Psoas muscle (tissue), 8 donors: Measurements from ENCODE around the gene CRB1. TPM values are rescaled to one million over a fixed set of nuclear protein-coding genes. Genes with fewer than 3 reads are reported as not detected.

Experiments used
- ATAC-seq, 4 donors: fragments of 200-7000 bp; cut with Tn5 transposase; one replicate each; pipeline ENCODE4 v1.9.1; 2020; ENCODE audit warnings: moderate library complexity in 3 of 4, mild to moderate bottlenecking in 2 of 4
- DNase-seq, 2 donors: peaks; one replicate each; pipeline ENCODE4 v3.0.0-alpha.2; 2020
- H3K27ac ChIP-seq: fragments of 200-600 bp; one replicate; pipeline ENCODE4 v1.8.0; 2022
- H3K27me3 ChIP-seq, 3 donors: fragments of 200-600 bp in 1 of 3; one replicate each; pipeline versions ENCODE4 v1.6.1 to v1.8.0; 2013 to 2022; ENCODE audit warnings: low read length in 2 of 3, mild to moderate bottlenecking in 2 of 3, moderate library complexity in 1 of 3; ENCODE audit not compliant: insufficient read depth in 3 of 3
- H3K36me3 ChIP-seq, 2 donors: fragments of 200-600 bp in 1 of 2; one replicate each; pipeline versions ENCODE4 v1.6.1 to v1.8.0; 2013 to 2022; ENCODE audit warnings: low read depth in 1 of 2, mild to moderate bottlenecking in 1 of 2, moderate library complexity in 1 of 2; ENCODE audit not compliant: insufficient read depth in 1 of 2
- H3K4me1 ChIP-seq: fragments of 200-600 bp; one replicate; pipeline ENCODE4 v1.8.0; 2022
- H3K4me3 ChIP-seq: fragments of 200-600 bp; one replicate; pipeline ENCODE4 v1.8.0; 2022; ENCODE audit warnings: mild to moderate bottlenecking
- H3K9me3 ChIP-seq: fragments of 200-600 bp; one replicate; pipeline ENCODE4 v1.8.0; 2022
- WGBS, 3 donors: extraction: QIAGEN DNeasy Blood & Tissue Kit; methylation state at CpG; one replicate each; pipeline versions ENCODE4 v1.1.6 to v1.1.7; 2013; 5-methylcytosine and 5-hydroxymethylcytosine counted together
- intact Hi-C, 2 donors: fragments of 100-400 bp; cut with DNase I; formaldehyde crosslinking; loops; one replicate each; pipeline versions ENCODE4 v1.11.0 to v1.14.2; 2022
- polyA plus RNA-seq, 3 donors: library from polyadenylated mRNA; stranded (reverse); fragments of 200-250 nt; gene quantifications; one replicate each; pipeline ENCODE4 v1.2.3, GENCODE V29; 2013
- total RNA-seq, 4 donors: library from RNA; stranded (reverse); fragmentation: NEBNext Ultra II Directional in 2 of 4; extraction: Animal tissue kit (Norgen Biotek cat#: 25700) in 2 of 4; gene quantifications; one replicate each; pipeline versions ENCODE4 v1.2.1 to v1.2.4, GENCODE V29; 2021 to 2023
- TF ChIP-seq, protein P1 (sequence below): fragments of 200-600 bp; IDR thresholded peaks from one replicate; pipeline ENCODE4 v1.8.0; 2022; ENCODE audit warnings: antibody characterized with exemption
- donor health status: healthy with polysubstance abuse.
- donor health status: DM: no; HTN: no; CAD: no; lungs with moderate emphysema.
- donor health status: Bipolar disorder and iron deficiency.
- donor health status: healthy.
- donor health status: DM: yes; HTN: yes; CAD: no.
- donor health status: DM: no; HTN: no; CAD: no.
- donor health status: DM: no; HTN: no; CAD: no.
- donor health status: DM: yes; HTN: yes; CAD: no.

The CRB1 gene
- total and polyA plus RNA-seq, 7 donors: 0.06 to 1.3 (median 0.77) TPM

GRCh38 chr1:197469620-197470210 lies 201.7 kb downstream of the CRB1 start:
- no peaks in the 10 kb centered on the region for H3K9me3 ChIP-seq
- no peak overlapping the region for H3K27ac ChIP-seq
- DNase-seq (no peak), ATAC-seq (no peak)
- TF ChIP-seq, protein P1, sequence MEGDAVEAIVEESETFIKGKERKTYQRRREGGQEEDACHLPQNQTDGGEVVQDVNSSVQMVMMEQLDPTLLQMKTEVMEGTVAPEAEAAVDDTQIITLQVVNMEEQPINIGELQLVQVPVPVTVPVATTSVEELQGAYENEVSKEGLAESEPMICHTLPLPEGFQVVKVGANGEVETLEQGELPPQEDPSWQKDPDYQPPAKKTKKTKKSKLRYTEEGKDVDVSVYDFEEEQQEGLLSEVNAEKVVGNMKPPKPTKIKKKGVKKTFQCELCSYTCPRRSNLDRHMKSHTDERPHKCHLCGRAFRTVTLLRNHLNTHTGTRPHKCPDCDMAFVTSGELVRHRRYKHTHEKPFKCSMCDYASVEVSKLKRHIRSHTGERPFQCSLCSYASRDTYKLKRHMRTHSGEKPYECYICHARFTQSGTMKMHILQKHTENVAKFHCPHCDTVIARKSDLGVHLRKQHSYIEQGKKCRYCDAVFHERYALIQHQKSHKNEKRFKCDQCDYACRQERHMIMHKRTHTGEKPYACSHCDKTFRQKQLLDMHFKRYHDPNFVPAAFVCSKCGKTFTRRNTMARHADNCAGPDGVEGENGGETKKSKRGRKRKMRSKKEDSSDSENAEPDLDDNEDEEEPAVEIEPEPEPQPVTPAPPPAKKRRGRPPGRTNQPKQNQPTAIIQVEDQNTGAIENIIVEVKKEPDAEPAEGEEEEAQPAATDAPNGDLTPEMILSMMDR: no peak
- H3K27me3 ChIP-seq: no peaks in the 10 kb centered on the region
- intact Hi-C loops: no loop called here
- no peaks in the 10 kb centered on the region for H3K36me3 ChIP-seq
- WGBS, 3 donors: 60 to 64% (median 63%) methylated on average over 7 of the region's 7 CpGs
- H3K4me3 ChIP-seq: no peak overlapping the region
- no peaks in the 10 kb centered on the region for H3K4me1 ChIP-seq

DNA sequence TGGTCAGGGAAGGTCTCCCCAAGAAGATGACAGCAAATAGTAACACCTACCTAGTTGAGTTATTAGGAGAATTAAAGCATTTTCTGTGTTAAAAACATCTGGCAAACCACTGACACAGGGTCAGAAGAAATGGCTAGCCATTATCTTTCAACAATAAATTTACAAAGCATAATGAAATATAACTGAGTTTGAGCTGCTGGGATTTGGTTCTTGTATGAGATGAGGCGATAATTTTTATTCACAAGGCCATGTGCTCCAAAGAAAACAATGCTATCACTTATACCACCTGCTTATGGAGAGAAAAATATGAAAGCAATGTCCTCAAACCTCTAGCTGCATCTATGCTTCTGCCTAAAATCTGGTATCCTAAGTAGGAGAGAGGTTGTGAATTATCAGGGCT lies 202.3 kb downstream of the CRB1 start:
- ATAC-seq: no peak
- intact Hi-C loops: no loop called here

DNA sequence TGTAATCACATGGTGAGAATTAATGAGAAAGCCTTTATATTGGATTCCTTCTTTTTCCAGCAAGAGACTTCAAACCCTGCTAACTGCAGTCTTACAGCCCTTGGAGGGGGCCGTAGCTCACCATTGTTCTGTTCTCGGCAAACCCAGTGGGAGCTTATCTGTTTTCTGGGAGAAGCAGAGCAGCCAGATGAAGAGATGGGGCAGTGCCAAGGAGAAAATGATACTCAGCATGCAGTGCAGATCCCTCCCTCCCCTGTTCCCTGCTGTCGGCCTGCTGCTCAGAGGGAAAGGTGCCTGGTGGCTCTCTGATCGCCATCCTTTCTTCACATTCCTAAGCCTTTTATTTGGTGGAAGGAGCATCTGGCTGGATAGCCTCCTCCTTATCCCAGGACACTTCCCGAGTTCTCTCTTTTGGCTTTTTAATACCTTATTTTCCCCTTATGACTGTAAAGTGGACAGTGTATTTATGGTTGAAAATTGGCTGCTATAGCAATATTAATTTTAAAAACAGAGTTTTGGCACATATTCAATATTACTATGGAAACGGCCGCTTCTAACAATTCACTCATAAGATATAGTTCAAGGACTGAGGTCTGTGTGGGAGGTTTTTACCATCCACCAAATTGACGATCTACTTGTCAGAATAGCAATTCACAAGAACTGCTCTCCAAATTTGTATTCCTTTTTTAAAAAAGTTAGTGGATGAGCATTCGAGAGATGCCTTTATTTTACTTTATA lies 203.4 kb downstream of the CRB1 start:
- H3K4me3 ChIP-seq: no peak overlapping the region
- TF ChIP-seq, protein P1: no peak
- DNase-seq: no peak
- no peaks in the 10 kb centered on the region for H3K27me3 ChIP-seq
- H3K27ac ChIP-seq: no peak overlapping the region
- intact Hi-C loops: no loop called here
- H3K36me3 ChIP-seq: no peaks in the 10 kb centered on the region
- no peaks in the 10 kb centered on the region for H3K9me3 ChIP-seq
- 34 to 37% (median 35%) methylated on average over 9 of the region's 9 CpGs for WGBS, 3 donors
- ATAC-seq: no peak
- no peaks in the 10 kb centered on the region for H3K4me1 ChIP-seq

More for the DNA sequence above, 202.3 kb downstream of the CRB1 start:
- Histone ChIP-seq H3K27ac (no peak overlapping the region), H3K4me3 (no peak overlapping the region), H3K9me3 (no peaks in the 10 kb centered on the region), H3K36me3 (no peaks in the 10 kb centered on the region), H3K27me3 (no peaks in the 10 kb centered on the region), H3K4me1 (no peaks in the 10 kb centered on the region)
- TF ChIP-seq, protein P1: no peak
- DNase-seq: no peak
- WGBS, 3 donors: 78 to 95% (median 91%) methylated on average over 1 of the region's 1 CpG

DNA sequence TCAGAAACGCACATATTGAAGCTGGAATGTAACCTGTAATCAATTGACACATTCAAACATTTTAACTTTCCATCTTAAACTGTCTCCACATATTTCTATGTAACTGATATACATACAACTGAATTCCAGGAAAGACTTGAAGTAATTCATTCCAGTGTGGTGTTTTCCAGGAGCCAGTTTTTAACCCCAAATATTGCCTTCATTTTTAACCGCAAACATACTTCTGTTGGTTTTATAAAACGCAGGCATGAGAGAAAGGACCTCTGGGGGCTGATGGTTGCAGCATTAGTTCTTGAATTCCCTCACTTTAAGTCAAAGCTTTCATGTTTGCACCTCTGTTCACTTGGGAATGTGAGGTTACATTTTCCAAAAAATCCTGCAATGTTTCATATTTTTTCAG lies 204.1 kb downstream of the CRB1 start:
- no peaks in the 10 kb centered on the region for H3K9me3 ChIP-seq
- H3K27me3 ChIP-seq: no peaks in the 10 kb centered on the region
- TF ChIP-seq, protein P1: no peak
- intact Hi-C loops: no loop called here
- ATAC-seq (no peak), DNase-seq (no peak)
- H3K4me3 ChIP-seq: no peak overlapping the region
- no peak overlapping the region for H3K27ac ChIP-seq
- no peaks in the 10 kb centered on the region for H3K4me1 ChIP-seq
- no peaks in the 10 kb centered on the region for H3K36me3 ChIP-seq
- 79 to 87% (median 85%) methylated on average over 3 of the region's 3 CpGs for WGBS, 3 donors
